AG04450 (cell line): Measurements from ENCODE around the gene SIRT3. TPM values are rescaled to one million over a fixed set of nuclear protein-coding genes. Genes with fewer than 3 reads are reported as not detected.
A peak's percentile ranks its signal among the peaks of the same experiment; 100 is the strongest.

Experiments
- CTCF ChIA-PET: fragments of 300-600, 350-600 bp; formaldehyde crosslinking; extraction: SDS; loops from one replicate; lab custom pipeline; 2022; ENCODE audit warnings: antibody characterized with exemption, inconsistent platforms; lab: Charles Lee
- POLR2A ChIA-PET: fragments of 350-600 bp; formaldehyde crosslinking; extraction: SDS; loops from one replicate; lab custom pipeline; 2021; ENCODE audit warnings: antibody characterized with exemption, inconsistent platforms; lab: Yijun Ruan, JAX
- DNase-seq: peaks from one replicate; pipeline ENCODE4 v3.0.0-alpha.2; 2011; ENCODE audit warnings: low read depth, low spot score
- H3K27ac ChIP-seq: one replicate; pipeline ENCODE4 v1.5.1; 2012; ENCODE audit warnings: low read depth, low read length, control low read depth
- H3K27me3 ChIP-seq: one replicate; pipeline ENCODE4 v1.6.0; 2012; ENCODE audit warnings: low read length; ENCODE audit not compliant: control insufficient read depth, insufficient read depth
- H3K4me3 ChIP-seq: 2 replicates; pipeline ENCODE4 v1.5.1; 2011; ENCODE audit warnings: mild to moderate bottlenecking, low read depth, low read length, control low read depth
- H3K9me3 ChIP-seq: 2 replicates; pipeline ENCODE4 v1.5.1; 2012; ENCODE audit warnings: low read length; ENCODE audit not compliant: control insufficient read depth, insufficient read depth
- CTCF ChIP-seq: IDR thresholded peaks from 2 replicates; pipeline ENCODE4 v1.5.1; 2011; ENCODE audit warnings: low read depth, low read length, control low read depth, inconsistent platforms
- polyA plus RNA-seq: library from polyadenylated mRNA; depleted of rRNA; stranded (reverse); fragments of >200 nt; gene quantifications from 2 replicates; pipeline ENCODE4 v1.2.3, GENCODE V29; 2011

Gene SIRT3
- polyA plus RNA-seq, 1 experiment = 15.8 TPM

DNA sequence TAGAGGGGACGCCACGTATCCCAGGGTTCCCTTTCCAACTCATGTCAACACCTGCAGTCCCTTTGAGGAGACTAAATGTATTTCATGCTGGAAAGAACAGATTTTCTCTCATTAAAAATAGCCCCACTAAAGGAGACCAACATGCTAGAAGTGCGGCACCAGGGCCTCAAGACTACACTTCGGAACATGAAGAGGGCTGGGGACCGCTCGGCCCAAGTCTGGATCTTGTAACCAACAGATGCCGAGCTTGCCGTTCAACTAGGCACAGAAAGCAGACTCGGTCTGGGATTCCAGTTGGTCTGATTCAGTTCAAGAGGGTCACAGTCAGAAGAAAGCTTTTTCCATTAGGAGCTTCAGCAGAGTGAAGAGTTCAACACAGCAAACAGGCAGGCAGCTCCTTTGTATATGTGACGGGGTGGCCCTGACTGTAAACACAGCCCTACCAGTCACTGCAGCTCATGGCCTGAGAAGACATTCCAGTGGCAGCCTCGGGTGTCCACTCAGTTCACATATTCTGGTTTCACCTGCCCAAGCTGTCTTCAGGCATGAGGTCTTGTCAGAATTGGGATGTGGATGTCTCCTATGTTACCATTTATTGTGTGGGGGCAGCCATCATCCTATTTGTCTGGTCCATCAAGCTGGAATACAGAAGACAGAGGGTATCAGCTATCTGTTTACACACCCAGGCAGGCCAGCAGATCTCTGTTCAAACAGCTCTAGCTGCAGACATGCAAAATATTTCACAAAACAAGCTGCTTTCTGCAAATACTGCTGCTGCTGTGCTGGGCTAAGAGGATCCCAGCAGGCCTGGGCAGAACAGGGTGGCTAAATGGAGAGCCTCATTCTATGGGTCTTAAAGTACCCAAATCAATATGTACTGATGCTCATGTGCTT, 19.8 kb downstream of the SIRT3 start:
- POLR2A ChIA-PET = interaction anchor here (1.2 to 1.9 kb wide), 2 partner anchors 9 to 139 kb away, joined by 5 to 10 read pairs; partner anchors contain the start of genes BET1L and RIC8A
- DNase-seq = no peak
- Histone ChIP-seq H3K4me3 (no peak overlapping the region), H3K9me3 (no peaks in the 10 kb centered on the region), H3K27me3 (no peaks in the 10 kb centered on the region), H3K27ac (peak overlapping the region; percentile 52)
- CTCF ChIA-PET = interaction anchor here (1.5 kb wide), 1 partner anchor 12 kb away, joined by 3 read pairs; no protein-coding TSS in a partner anchor
- TF ChIP-seq CTCF = no peak

DNA sequence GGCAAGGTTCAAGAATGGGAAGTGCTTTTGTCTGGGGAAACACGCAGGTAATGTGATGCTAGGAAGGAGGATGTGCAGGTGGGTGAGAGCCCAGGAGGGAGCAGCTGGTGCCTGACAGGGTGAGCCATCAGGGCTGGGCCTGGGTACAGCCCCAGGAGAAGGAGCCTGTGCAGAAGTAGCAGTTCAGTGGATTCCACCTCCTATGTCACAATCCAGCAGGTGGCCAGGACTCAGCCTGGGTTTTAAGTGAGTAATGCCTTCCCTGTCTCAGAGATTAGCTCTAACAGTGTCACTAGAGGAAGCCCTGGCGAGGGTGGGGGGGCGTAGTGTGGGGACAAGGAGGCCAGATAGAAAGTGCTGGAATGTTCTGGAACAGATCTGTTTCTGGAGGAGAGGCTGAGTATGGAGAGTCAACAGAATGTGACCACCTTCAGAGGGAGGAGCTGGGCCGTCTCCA, 20.5 kb downstream of the SIRT3 start:
- no peak for DNase-seq
- CTCF ChIA-PET = interaction anchor here (1.5 kb wide), 1 partner anchor 13 kb away, joined by 3 read pairs; no protein-coding TSS in a partner anchor
- Histone ChIP-seq H3K27me3 (no peaks in the 10 kb centered on the region), H3K27ac (no peak overlapping the region), H3K4me3 (no peak overlapping the region), H3K9me3 (no peaks in the 10 kb centered on the region)
- no peak for TF ChIP-seq CTCF
- POLR2A ChIA-PET = interaction anchor here (1.9 kb wide), 1 partner anchor 9 kb away, joined by 10 read pairs; the partner anchor contains the start of genes BET1L and RIC8A

GRCh38 chr11:214083-214482, 22.1 kb downstream of the SIRT3 start:
- ChIA-PET CTCF (no interaction called here), POLR2A (no interaction called here)
- Histone ChIP-seq H3K4me3 (no peak overlapping the region), H3K27me3 (no peaks in the 10 kb centered on the region), H3K27ac (no peak overlapping the region), H3K9me3 (no peaks in the 10 kb centered on the region)
- no peak for TF ChIP-seq CTCF
- DNase-seq = no peak

DNA sequence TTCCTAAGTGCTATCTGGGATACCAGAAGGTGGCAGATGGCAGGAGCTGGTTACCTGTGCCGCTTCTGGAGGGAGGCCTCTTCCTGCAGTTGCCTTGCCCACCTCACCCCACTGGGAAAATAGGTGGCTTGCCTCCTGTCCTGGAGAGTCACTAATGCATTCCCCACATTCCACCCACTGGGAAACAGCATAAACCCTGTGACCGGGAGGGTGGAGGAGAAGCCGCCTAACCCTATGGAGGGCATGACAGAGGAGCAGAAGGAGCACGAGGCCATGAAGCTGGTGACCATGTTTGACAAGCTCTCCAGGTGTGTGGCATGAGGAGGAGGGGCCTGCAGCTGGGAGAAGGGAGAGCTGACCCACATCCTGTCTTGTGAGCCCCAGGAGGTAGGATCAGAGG, 23.0 kb downstream of the SIRT3 start:
- Histone ChIP-seq H3K4me3 (no peak overlapping the region), H3K27me3 (no peaks in the 10 kb centered on the region), H3K9me3 (no peaks in the 10 kb centered on the region), H3K27ac (no peak overlapping the region)
- CTCF ChIA-PET = no interaction called here
- POLR2A ChIA-PET = no interaction called here
- TF ChIP-seq CTCF = no peak
- DNase-seq = no peak
